NB4 (cell line): ENCODE data around the gene CUL3.

Source experiments
- CTCF ChIP-seq: IDR thresholded peaks from one replicate; pipeline ENCODE4 v1.5.1; 2012; ENCODE audit warnings: low read depth, low read length
- MAX ChIP-seq: IDR thresholded peaks from 2 replicates; pipeline ENCODE4 v1.6.1; 2011; ENCODE audit warnings: low read depth, low read length
- POLR2A ChIP-seq: IDR thresholded peaks from 2 replicates; pipeline ENCODE4 v1.6.1; 2011; ENCODE audit warnings: mild to moderate bottlenecking; ENCODE audit not compliant: insufficient read length; ENCODE audit errors: extremely low read depth

- TF ChIP-seq MAX: no peak
- no peak for TF ChIP-seq CTCF
- TF ChIP-seq POLR2A: no peak
Measured at GRCh38 chr2:224461391-224461790, 123.8 kb downstream of the CUL3 start.
